Colonic mucosa (tissue), 4 donors: ENCODE data around the gene ITGA3. TPM values are rescaled to one million over a fixed set of nuclear protein-coding genes. Genes with fewer than 3 reads are reported as not detected.

Source experiments
- DNase-seq: peaks from one replicate; pipeline ENCODE4 v3.0.0-alpha.2; 2020
- H3K27ac ChIP-seq: fragments of 200-600 bp; one replicate; pipeline ENCODE4 v1.8.0; 2021
- H3K27me3 ChIP-seq: fragments of 200-600 bp; one replicate; pipeline ENCODE4 v1.8.0; 2021
- H3K36me3 ChIP-seq: fragments of 200-600 bp; one replicate; pipeline ENCODE4 v1.8.0; 2021
- H3K4me1 ChIP-seq: fragments of 200-600 bp; one replicate; pipeline ENCODE4 v1.8.0; 2021; ENCODE audit warnings: mild to moderate bottlenecking
- H3K4me3 ChIP-seq: fragments of 200-600 bp; one replicate; pipeline ENCODE4 v1.8.0; 2021
- H3K9ac ChIP-seq, 2 donors: one replicate each; pipeline ENCODE4 v1.7.0; 2013; ENCODE audit warnings: control low read depth in 2 of 2, low read depth in 2 of 2, low read length in 2 of 2
- H3K9me3 ChIP-seq: fragments of 200-600 bp; one replicate; pipeline ENCODE4 v1.8.0; 2021
- CTCF ChIP-seq: fragments of 200-600 bp; IDR thresholded peaks from one replicate; pipeline ENCODE4 v1.8.0; 2022; ENCODE audit warnings: antibody characterized with exemption, mild to moderate bottlenecking
- intact Hi-C: fragments of 100-400 bp; cut with DNase I; formaldehyde crosslinking; loops from one replicate; pipeline ENCODE4 v1.14.1; 2022
- total RNA-seq, 2 donors: library from RNA; stranded (reverse); fragmentation: NEBNext Ultra II Directional in 1 of 2; extraction: Animal tissue kit (Norgen Biotek cat#: 25700) in 1 of 2; gene quantifications; one replicate each; pipeline ENCODE4 v1.2.1, GENCODE V29; 2021
- donor health status: healthy.
- donor health status: DM: no; HTN: no; CAD: no.
- donor health status: DM: no; HTN: no; CAD: no.

The ITGA3 gene
- total RNA-seq, 2 donors from 2014 or later = 111 to 116 TPM

- Histone ChIP-seq H3K9me3 (no peaks in the 10 kb centered on the region), H3K27ac (no peak overlapping the region), H3K9ac (no peak overlapping the region), H3K36me3 (peaks cover 11% of the 10 kb centered on the region), H3K4me3 (no peak overlapping the region), H3K4me1 (no peaks in the 10 kb centered on the region), H3K27me3 (no peaks in the 10 kb centered on the region)
- intact Hi-C loops = no loop called here
- no peak for TF ChIP-seq CTCF
- DNase-seq = no peak
Observed at GRCh38 chr17:50074227-50074626, 18.3 kb downstream of the ITGA3 start.

- intact Hi-C loops = loop anchor here (5.0 kb wide), 1 partner anchor 48 kb away; no protein-coding TSS in a partner anchor
- Histone ChIP-seq H3K36me3 (peaks cover 11% of the 10 kb centered on the region), H3K4me1 (peaks cover 5% of the 10 kb centered on the region), H3K27me3 (no peaks in the 10 kb centered on the region), H3K9ac (no peak overlapping the region), H3K9me3 (no peaks in the 10 kb centered on the region), H3K27ac (no peak overlapping the region), H3K4me3 (no peak overlapping the region)
- no peak for TF ChIP-seq CTCF
- no peak for DNase-seq
Observed at GRCh38 chr17:50075446-50076032, 19.6 kb downstream of the ITGA3 start.

GRCh38 chr17:50076221-50076590, 20.3 kb downstream of the ITGA3 start:
- Histone ChIP-seq H3K27me3 (no peaks in the 10 kb centered on the region), H3K4me3 (no peak overlapping the region), H3K27ac (no peak overlapping the region), H3K9me3 (no peaks in the 10 kb centered on the region), H3K9ac (no peak overlapping the region), H3K36me3 (peaks cover 6% of the 10 kb centered on the region), H3K4me1 (peaks cover 5% of the 10 kb centered on the region)
- no peak for TF ChIP-seq CTCF
- intact Hi-C loops = loop anchor here (5.0 kb wide), 1 partner anchor 49 kb away; no protein-coding TSS in a partner anchor
- no peak for DNase-seq

- intact Hi-C loops = loop anchor here (5.0 kb wide), 1 partner anchor 49 kb away; no protein-coding TSS in a partner anchor
- no peak for DNase-seq
- Histone ChIP-seq H3K4me1 (peaks cover 5% of the 10 kb centered on the region), H3K9me3 (no peaks in the 10 kb centered on the region), H3K27ac (no peak overlapping the region), H3K27me3 (no peaks in the 10 kb centered on the region), H3K4me3 (no peak overlapping the region), H3K9ac (no peak overlapping the region), H3K36me3 (peaks cover 5% of the 10 kb centered on the region)
- TF ChIP-seq CTCF = no peak
Observed at GRCh38 chr17:50076591-50077235, 20.8 kb downstream of the ITGA3 start.

GRCh38 chr17:50078430-50078829, 22.5 kb downstream of the ITGA3 start:
- no peak for DNase-seq
- no peaks in the 10 kb centered on the region for H3K9me3 ChIP-seq
- intact Hi-C loops = loop anchor here (5.0 kb wide), 1 partner anchor 51 kb away; no protein-coding TSS in a partner anchor
- H3K4me1 ChIP-seq = peaks cover 5% of the 10 kb centered on the region
- H3K9ac ChIP-seq = no peak overlapping the region
- no peaks in the 10 kb centered on the region for H3K27me3 ChIP-seq
- H3K4me3 ChIP-seq = no peak overlapping the region
- peaks cover 5% of the 10 kb centered on the region for H3K36me3 ChIP-seq
- no peak overlapping the region for H3K27ac ChIP-seq
- no peak for TF ChIP-seq CTCF
